IMR-90 (cell line): ENCODE measurements around the gene OPN4. TPM values are rescaled to one million over a fixed set of nuclear protein-coding genes. Genes with fewer than 3 reads are reported as not detected.

Experiments
- ATAC-seq: fragments of 200-7000 bp; cut with Tn5 transposase; 2 replicates; pipeline ENCODE4 v1.9.1; 2020; ENCODE audit warnings: low read depth, mild to moderate bottlenecking, moderate library complexity
- BruUV-seq: library from RNA; stranded (reverse); fragments of 400-500 nt; replicated peaks from 2 replicates; lab custom pipeline; 2021; lab: Mats Ljungman, UMichigan
- CTCF ChIA-PET: fragments of 300-600 bp; formaldehyde crosslinking; extraction: SDS; loops from one replicate; lab custom pipeline; 2021; ENCODE audit warnings: antibody characterized with exemption; lab: Yijun Ruan, JAX
- POLR2A ChIA-PET: fragments of 300-600 bp; sonication (Branson Sonifier 250); formaldehyde crosslinking; loops from one replicate; lab custom pipeline; 2022; ENCODE audit warnings: antibody characterized with exemption; ENCODE audit not compliant: unreplicated experiment; lab: Charles Lee
- DNase-seq: peaks from one replicate; pipeline ENCODE4 v3.0.0; 2013
- H2AFZ ChIP-seq: replicated peaks from 2 replicates; pipeline ENCODE3; 2013; ENCODE audit warnings: low read length, mild to moderate bottlenecking; ENCODE audit not compliant: poor library complexity
- H2AK5ac ChIP-seq: 2 replicates; pipeline ENCODE4 v1.6.1; 2013; ENCODE audit warnings: low read depth, low read length, inconsistent platforms
- H2AK9ac ChIP-seq: replicated peaks from 2 replicates; pipeline ENCODE3; 2013; ENCODE audit warnings: mild to moderate bottlenecking, low read depth, low read length, moderate library complexity; ENCODE audit not compliant: poor library complexity
- H2BK120ac ChIP-seq: 2 replicates; pipeline ENCODE4 v1.6.1; 2013; ENCODE audit warnings: low read depth, low read length, inconsistent platforms
- H2BK15ac ChIP-seq: 3 replicates; pipeline ENCODE4 v1.6.1; 2013; ENCODE audit warnings: low read depth, low read length, inconsistent platforms
- H2BK20ac ChIP-seq: 2 replicates; pipeline ENCODE4 v1.6.1; 2013; ENCODE audit warnings: low read depth, mild to moderate bottlenecking, inconsistent platforms, low read length, moderate library complexity
- H2BK5ac ChIP-seq: 2 replicates; pipeline ENCODE4 v1.6.1; 2013; ENCODE audit warnings: mild to moderate bottlenecking, low read depth, low read length, inconsistent platforms; ENCODE audit not compliant: poor library complexity, severe bottlenecking
- H3K14ac ChIP-seq: replicated peaks from 2 replicates; pipeline ENCODE4 v1.6.1; 2013; ENCODE audit warnings: low read depth, low read length, inconsistent platforms
- H3K18ac ChIP-seq: 2 replicates; pipeline ENCODE4 v1.6.1; 2013; ENCODE audit warnings: low read depth, low read length, control low read depth
- H3K23ac ChIP-seq: 2 replicates; pipeline ENCODE4 v1.6.1; 2013; ENCODE audit warnings: low read depth, low read length, inconsistent platforms
- H3K27ac ChIP-seq: 2 replicates; pipeline ENCODE4 v1.5.1; 2013; ENCODE audit warnings: mild to moderate bottlenecking, control low read depth, low read length; ENCODE audit not compliant: insufficient read depth
- H3K27me3 ChIP-seq: 2 replicates; pipeline ENCODE4 v1.6.1; 2013; ENCODE audit warnings: low read length; ENCODE audit not compliant: control insufficient read depth, insufficient read depth
- H3K36me3 ChIP-seq: 2 replicates; pipeline ENCODE4 v1.6.1; 2013; ENCODE audit warnings: low read length, mixed read lengths; ENCODE audit not compliant: control insufficient read depth, insufficient read depth
- H3K4ac ChIP-seq: 2 replicates; pipeline ENCODE4 v1.6.1; 2013; ENCODE audit warnings: low read depth, low read length, inconsistent platforms
- H3K4me1 ChIP-seq: 2 replicates; pipeline ENCODE4 v1.6.1; 2013; ENCODE audit warnings: low read length, mixed read lengths; ENCODE audit not compliant: control insufficient read depth, insufficient read depth
- H3K4me2 ChIP-seq: 2 replicates; pipeline ENCODE4 v1.6.1; 2013; ENCODE audit warnings: low read depth, mild to moderate bottlenecking, control low read depth, low read length, moderate library complexity
- H3K4me3 ChIP-seq: 2 replicates; pipeline ENCODE4 v1.5.1; 2013; ENCODE audit warnings: low read depth, mild to moderate bottlenecking, control low read depth, low read length, moderate library complexity; ENCODE audit not compliant: insufficient read depth
- H3K56ac ChIP-seq: 2 replicates; pipeline ENCODE4 v1.6.1; 2013; ENCODE audit warnings: low read length, inconsistent platforms; ENCODE audit not compliant: insufficient read depth; ENCODE audit errors: extremely low read depth
- H3K79me1 ChIP-seq, 2 experiments: 2 replicates each; pipeline ENCODE4 v1.6.1; 2013; ENCODE audit warnings: low read length in 2 of 2, inconsistent platforms in 1 of 2, low read depth in 1 of 2
- H3K9ac ChIP-seq: 2 replicates; pipeline ENCODE4 v1.6.1; 2013; ENCODE audit warnings: low read depth, low read length, control low read depth
- H3K9me1 ChIP-seq: 2 replicates; pipeline ENCODE4 v1.6.1; 2013; ENCODE audit warnings: low read length, inconsistent platforms; ENCODE audit not compliant: insufficient read depth
- H3K9me3 ChIP-seq: 2 replicates; pipeline ENCODE4 v1.6.1; 2013; ENCODE audit warnings: low read length; ENCODE audit not compliant: control insufficient read depth, insufficient read depth
- H4K20me1 ChIP-seq: 2 replicates; pipeline ENCODE4 v1.6.1; 2013; ENCODE audit warnings: low read length, inconsistent platforms; ENCODE audit not compliant: insufficient read depth
- H4K5ac ChIP-seq: 2 replicates; pipeline ENCODE4 v1.6.1; 2013; ENCODE audit warnings: mild to moderate bottlenecking, low read depth, low read length, control low read depth
- H4K8ac ChIP-seq, 2 experiments: 2 replicates each; pipeline ENCODE4 v1.6.1; 2013; ENCODE audit warnings: low read depth in 2 of 2, low read length in 2 of 2, control low read depth in 1 of 2, inconsistent platforms in 1 of 2
- H4K91ac ChIP-seq: 2 replicates; pipeline ENCODE4 v1.6.1; 2013; ENCODE audit warnings: low read depth, low read length, inconsistent platforms; ENCODE audit not compliant: insufficient read depth
- CEBPB ChIP-seq: IDR thresholded peaks from 2 replicates; pipeline ENCODE4 v1.6.1; 2012; ENCODE audit warnings: low read depth, low read length, improper control_type of control experiment
- CHD1 ChIP-seq: IDR thresholded peaks from 2 replicates; pipeline ENCODE4 v1.6.1; 2012; ENCODE audit warnings: low read depth, low read length, improper control_type of control experiment
- CTCF ChIP-seq: conservative IDR thresholded peaks from 2 replicates; pipeline ENCODE4 v1.5.1; 2012; ENCODE audit warnings: mild to moderate bottlenecking, low read depth, low read length, improper control_type of control experiment
- ELK1 ChIP-seq: fragments of 150-350 bp; IDR thresholded peaks from 2 replicates; pipeline ENCODE4 v1.6.1; 2016; ENCODE audit warnings: low read depth, mild to moderate bottlenecking, low read length, moderate library complexity, borderline replicate concordance
- FOS ChIP-seq: fragments of 150-350 bp; IDR thresholded peaks from 2 replicates; pipeline ENCODE4 v1.6.1; 2016; ENCODE audit warnings: low read depth, low read length
- MAFK ChIP-seq: IDR thresholded peaks from 2 replicates; pipeline ENCODE4 v1.6.1; 2012; ENCODE audit warnings: low read depth, low read length, improper control_type of control experiment
- MAZ ChIP-seq: IDR thresholded peaks from 2 replicates; pipeline ENCODE4 v1.6.1; 2012; ENCODE audit warnings: low read depth, mild to moderate bottlenecking, low read length, improper control_type of control experiment, moderate library complexity, borderline replicate concordance
- MXI1 ChIP-seq: IDR thresholded peaks from 2 replicates; pipeline ENCODE4 v1.6.1; 2012; ENCODE audit warnings: low read depth, mild to moderate bottlenecking, low read length, moderate library complexity, borderline replicate concordance
- NFE2L2 ChIP-seq: fragments of 150-350 bp; IDR thresholded peaks from 2 replicates; pipeline ENCODE4 v1.6.1; 2016; ENCODE audit warnings: low read depth, mild to moderate bottlenecking, low read length
- POLR2A ChIP-seq: IDR thresholded peaks from 2 replicates; pipeline ENCODE4 v1.6.1; 2012; ENCODE audit warnings: mild to moderate bottlenecking, low read depth, low read length
- RAD21 ChIP-seq: IDR thresholded peaks from 2 replicates; pipeline ENCODE4 v1.6.1; 2012; ENCODE audit warnings: low read length, improper control_type of control experiment
- RCOR1 ChIP-seq: IDR thresholded peaks from 2 replicates; pipeline ENCODE4 v1.6.1; 2012; ENCODE audit warnings: mild to moderate bottlenecking, low read length, improper control_type of control experiment; ENCODE audit not compliant: insufficient replicate concordance
- RFX5 ChIP-seq: IDR thresholded peaks from 2 replicates; pipeline ENCODE4 v1.8.0; 2012; ENCODE audit warnings: low read depth, mild to moderate bottlenecking, low read length, moderate library complexity
- SMC3 ChIP-seq: fragments of 150-350 bp; IDR thresholded peaks from 2 replicates; pipeline ENCODE4 v1.6.1; 2016; ENCODE audit warnings: low read depth, mild to moderate bottlenecking, antibody characterized with exemption, low read length, moderate library complexity
- USF2 ChIP-seq: fragments of 150-350 bp; IDR thresholded peaks from 2 replicates; pipeline ENCODE4 v1.6.1; 2017; ENCODE audit warnings: mild to moderate bottlenecking, antibody characterized with exemption, low read length, low read depth
- WGBS, 2 experiments: methylation state at CpG; one replicate each; pipeline versions ENCODE4 v1.1.5 to v1.1.7; 2013; ENCODE audit warnings: missing lambda C conversion rate in 2 of 2; ENCODE audit not compliant: insufficient read length in 1 of 2; ENCODE audit errors: extremely low coverage in 2 of 2; 5-methylcytosine and 5-hydroxymethylcytosine counted together
- dilution Hi-C: fragments of 300-500 bp; cut with HindIII; formaldehyde crosslinking; loops from one replicate; pipeline ENCODE4 v1.14.3; 2018; ENCODE audit warnings: low sequenced_read_pairs; ENCODE audit not compliant: unreplicated experiment
- in situ Hi-C: fragments of 300-500 bp; cut with MboI; formaldehyde crosslinking; loops from 3 replicates; pipeline ENCODE4 v1.14.3; 2019; ENCODE audit warnings: low sequenced_read_pairs, inconsistent platforms, mixed read lengths
- intact Hi-C: fragments of 100-400 bp; cut with micrococcal nuclease; formaldehyde crosslinking; loops from 2 replicates; pipeline ENCODE4 v1.10.0; 2022
- polyA plus RNA-seq, 3 experiments: library from polyadenylated mRNA; depleted of rRNA; stranded (reverse); fragments of >200 nt; gene quantifications; 2 replicates each; pipeline ENCODE4 v1.2.3, GENCODE V29; 2012; ENCODE audit warnings: low replicate concordance in 1 of 3
- total RNA-seq: library from RNA; depleted of rRNA; stranded (reverse); fragments of >200 nt; gene quantifications from 2 replicates; pipeline ENCODE4 v1.2.3, GENCODE V29; 2012

The OPN4 gene
- total and polyA plus RNA-seq, 2 of the 4 experiments (the other 2 are of a cell fraction) = 0.03 TPM; not detected in 1

GRCh38 chr10:86690657-86691084 is 36.3 kb downstream of the OPN4 start:
- Histone ChIP-seq H3K9ac (no peak overlapping the region), H3K4me1 (peaks cover 21% of the 10 kb centered on the region), H2BK120ac (no peak overlapping the region), H4K8ac (no peak overlapping the region), H3K36me3 (no peaks in the 10 kb centered on the region), H2BK15ac (no peak overlapping the region), H2AK5ac (no peak overlapping the region), H4K20me1 (no peaks in the 10 kb centered on the region), H3K4me2 (no peak overlapping the region), H3K4me3 (no peak overlapping the region), H2AFZ (no peak overlapping the region), H3K18ac (no peak overlapping the region), H2BK5ac (no peak overlapping the region), H3K9me1 (peaks cover 15% of the 10 kb centered on the region), H3K14ac (no peak overlapping the region), H3K56ac (no peak overlapping the region), H2AK9ac (no peak overlapping the region), H3K27me3 (no peaks in the 10 kb centered on the region), H3K9me3 (no peaks in the 10 kb centered on the region), H3K79me1 (no peaks in the 10 kb centered on the region), H2BK20ac (no peak overlapping the region), H3K27ac (no peak overlapping the region), H4K91ac (no peak overlapping the region; the same call in 1 of the 2 replicates), H3K4ac (no peak overlapping the region), H3K23ac (no peak overlapping the region), H4K5ac (no peak overlapping the region)
- BruUV-seq = no TSS peak
- 40% methylated on average over 1 of the region's 3 CpGs; no CpG with 5 or more reads in 1 of the 2 experiments for WGBS, 2 experiments
- ChIA-PET CTCF (no interaction called here), POLR2A (no interaction called here)
- DNase-seq (no peak), ATAC-seq (no peak)
- dilution Hi-C loops = no loop called here
- TF ChIP-seq FOS (no peak), MAZ (no peak), SMC3 (no peak), POLR2A (no peak), USF2 (no peak), CHD1 (no peak), RAD21 (no peak), CTCF (no peak), CEBPB (no peak), MXI1 (no peak), NFE2L2 (no peak), MAFK (no peak), RCOR1 (no peak), RFX5 (no peak), ELK1 (no peak)
- intact Hi-C loops = no loop called here
- in situ Hi-C loops = no loop called here
